C4-2B (cell line): ENCODE results near the gene GBA2.
A peak's percentile ranks its signal among the peaks of the same experiment; 100 is the strongest.

Experiments used
- CTCF ChIP-seq: fragments of 450-650 bp; conservative IDR thresholded peaks from 2 replicates; pipeline ENCODE4 v1.5.1; 2017; ENCODE audit warnings: mild to moderate bottlenecking
- ZFX ChIP-seq: fragments of 450-650 bp; IDR thresholded peaks from 2 replicates; pipeline ENCODE4 v1.6.1; 2017

GRCh38 chr9:35790385-35791296 lies 41.6 kb upstream of the GBA2 start:
- TF ChIP-seq CTCF: peak; percentile 93
- no peak for TF ChIP-seq ZFX
